ENCODE results near the gene VASH1.

The VASH1 gene

DNA sequence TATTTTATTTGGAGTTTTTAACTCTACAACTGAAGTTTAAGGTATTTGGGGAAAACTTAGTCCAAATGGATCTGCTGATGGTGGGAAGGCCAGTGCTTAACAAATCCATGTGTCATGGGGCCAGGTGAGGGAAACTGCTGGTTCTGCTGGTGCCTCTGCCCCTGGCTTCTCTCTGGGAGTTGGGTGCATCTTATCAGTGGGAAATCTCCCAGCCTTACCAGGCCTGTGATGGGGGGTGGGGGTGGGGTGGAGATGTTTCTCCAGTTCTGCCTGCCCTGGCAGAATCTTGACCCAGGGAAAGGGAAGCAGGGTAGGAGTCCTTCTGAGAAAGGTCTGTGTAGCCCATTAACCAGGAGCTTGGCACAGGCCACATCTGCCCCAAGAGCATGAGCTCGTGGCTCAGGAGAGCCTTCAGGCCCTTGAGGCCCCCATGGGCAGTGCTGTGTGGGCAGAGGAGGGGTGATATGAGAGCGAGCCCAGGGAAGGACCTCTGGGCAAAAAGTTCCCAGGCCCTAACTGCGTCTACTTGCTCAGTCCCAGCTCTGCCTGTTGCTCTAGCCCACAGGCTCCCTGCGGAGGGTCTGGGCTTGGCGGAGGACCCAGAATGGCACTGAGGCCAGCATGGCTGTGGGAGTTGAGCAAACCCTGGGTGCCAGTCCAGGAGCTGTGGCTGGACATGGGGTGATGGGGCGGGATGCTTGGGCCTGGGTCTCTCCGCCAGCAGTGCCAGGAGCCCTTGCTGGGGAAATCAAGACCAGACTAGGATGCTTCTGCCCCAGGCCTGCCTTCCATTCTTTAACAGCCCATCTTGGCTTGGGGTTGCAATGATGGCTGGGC is 18.2 kb downstream of the VASH1 start:
- Histone ChIP-seq H2BK12ac (ENCODE audit: low read length) (no peak overlapping the region), H3K79me1 (ENCODE audit: low read depth, low read length) (no peaks in the 10 kb centered on the region), H3K4me3 (ENCODE audit: low read length in 2 of 2) (peak overlapping the region in 1 of 2 donors; percentile 9), H3K9me3 (replicated peaks in 1 of 2; ENCODE audit: control insufficient read depth in 2 of 2, insufficient read depth in 1 of 2, low read depth in 1 of 2, low read length in 2 of 2) (no peaks in the 10 kb centered on the region), H2BK5ac (ENCODE audit: low read length) (no peak overlapping the region), H4K8ac (ENCODE audit: low read depth, low read length) (no peak overlapping the region), H3K14ac (ENCODE audit: low read length) (no peak overlapping the region), H3K36me3 (replicated peaks in 1 of 2; ENCODE audit: control insufficient read depth in 2 of 2, insufficient read depth in 2 of 2, low read length in 2 of 2) (peaks cover 21 to 90% of the 10 kb centered on the region in 2 donors), H3K27ac (replicated peaks; ENCODE audit: low read length) (no peak overlapping the region), H2AK5ac (ENCODE audit: low read depth, low read length) (peak overlapping the region; percentile 28), H2BK15ac (ENCODE audit: low read length) (no peak overlapping the region), H3K9ac (ENCODE audit: low read depth, low read length, poor library complexity) (no peak overlapping the region), H3K27me3 (ENCODE audit: control insufficient read depth in 3 of 3, insufficient read depth in 3 of 3, low read depth in 1 of 3, low read length in 3 of 3) (no peaks in the 10 kb centered on the region), H2BK120ac (ENCODE audit: low read depth, low read length) (no peak overlapping the region), H3K23ac (ENCODE audit: low read depth, low read length, poor library complexity) (no peak overlapping the region), H4K91ac (ENCODE audit: low read depth, low read length, poor library complexity) (no peak overlapping the region), H2AFZ (ENCODE audit: low read length) (no peak overlapping the region), H3K18ac (ENCODE audit: low read length) (no peak overlapping the region), H3K4me2 (ENCODE audit: insufficient read depth, low read length, poor library complexity, severe bottlenecking) (no peak overlapping the region), H3K4ac (ENCODE audit: low read length) (no peak overlapping the region), H3K4me1 (ENCODE audit: control insufficient read depth in 2 of 2, insufficient read depth in 1 of 2, low read depth in 1 of 2, low read length in 2 of 2) (peaks cover 0 to 4% of the 10 kb centered on the region in 2 donors)
- no peak for DNase-seq (ENCODE audit: low spot score)
- WGBS, 2 donors (ENCODE audit: extremely low coverage in 2 of 2, insufficient read length in 2 of 2, insufficient replicate concordance in 1 of 2): no CpG with 5 or more reads among the region's 7 CpGs

- Histone ChIP-seq H2BK15ac (ENCODE audit: low read length) (no peak overlapping the region), H4K8ac (ENCODE audit: low read depth, low read length) (no peak overlapping the region), H3K4me1 (ENCODE audit: control insufficient read depth in 2 of 2, insufficient read depth in 1 of 2, low read depth in 1 of 2, low read length in 2 of 2) (peaks cover 0 to 6% of the 10 kb centered on the region in 2 donors), H3K27me3 (ENCODE audit: control insufficient read depth in 3 of 3, insufficient read depth in 3 of 3, low read depth in 1 of 3, low read length in 3 of 3) (no peaks in the 10 kb centered on the region), H2AFZ (ENCODE audit: low read length) (no peak overlapping the region), H3K14ac (ENCODE audit: low read length) (no peak overlapping the region), H3K36me3 (replicated peaks in 1 of 2; ENCODE audit: control insufficient read depth in 2 of 2, insufficient read depth in 2 of 2, low read length in 2 of 2) (peaks cover 19 to 89% of the 10 kb centered on the region in 2 donors), H3K23ac (ENCODE audit: low read depth, low read length, poor library complexity) (no peak overlapping the region), H2BK5ac (ENCODE audit: low read length) (no peak overlapping the region), H3K4me3 (ENCODE audit: low read length in 2 of 2) (no peak overlapping the region), H3K4ac (ENCODE audit: low read length) (no peak overlapping the region), H2BK12ac (ENCODE audit: low read length) (no peak overlapping the region), H3K18ac (ENCODE audit: low read length) (no peak overlapping the region), H4K91ac (ENCODE audit: low read depth, low read length, poor library complexity) (no peak overlapping the region), H3K9ac (ENCODE audit: low read depth, low read length, poor library complexity) (peak overlapping the region; percentile 25), H3K4me2 (ENCODE audit: insufficient read depth, low read length, poor library complexity, severe bottlenecking) (no peak overlapping the region), H3K27ac (replicated peaks; ENCODE audit: low read length) (no peak overlapping the region), H2BK120ac (ENCODE audit: low read depth, low read length) (no peak overlapping the region), H3K79me1 (ENCODE audit: low read depth, low read length) (no peaks in the 10 kb centered on the region), H3K9me3 (replicated peaks in 1 of 2; ENCODE audit: control insufficient read depth in 2 of 2, insufficient read depth in 1 of 2, low read depth in 1 of 2, low read length in 2 of 2) (no peaks in the 10 kb centered on the region), H2AK5ac (ENCODE audit: low read depth, low read length) (peak overlapping the region; percentile 28)
- no peak for DNase-seq (ENCODE audit: low spot score)
- no CpG with 5 or more reads among the region's 2 CpGs for whole genome bisulfite sequencing, 2 donors (ENCODE audit: extremely low coverage in 2 of 2, insufficient read length in 2 of 2, insufficient replicate concordance in 1 of 2)
Observed at GRCh38 chr14:76780058-76780345, 18.7 kb downstream of the VASH1 start.

DNA sequence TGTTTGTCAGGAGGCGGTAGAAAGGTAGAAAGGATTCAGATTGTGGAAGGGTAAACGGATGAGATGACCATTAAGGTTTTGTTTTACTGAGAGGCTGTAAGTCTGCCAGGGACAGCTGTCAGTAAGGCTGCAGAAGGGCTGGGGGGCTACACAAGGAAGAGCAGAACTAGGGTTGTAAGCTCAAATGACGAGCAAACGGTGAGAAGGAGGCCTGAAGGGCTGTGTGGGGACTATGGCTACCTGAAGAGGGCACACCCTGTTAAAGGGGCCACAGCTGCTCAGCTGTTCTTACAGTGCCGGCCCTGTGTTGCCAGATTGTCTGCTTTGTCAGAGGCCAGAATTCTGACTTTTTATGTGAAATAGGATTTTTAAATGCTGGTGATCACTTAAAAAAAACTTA is 19.1 kb downstream of the VASH1 start:
- peaks cover 19 to 90% of the 10 kb centered on the region in 2 donors for H3K36me3 ChIP-seq (replicated peaks in 1 of 2; ENCODE audit: control insufficient read depth in 2 of 2, insufficient read depth in 2 of 2, low read length in 2 of 2)
- H3K4ac ChIP-seq (ENCODE audit: low read length): no peak overlapping the region
- no peak overlapping the region for H2BK5ac ChIP-seq (ENCODE audit: low read length)
- no peak for DNase-seq (ENCODE audit: low spot score)
- H3K14ac ChIP-seq (ENCODE audit: low read length): no peak overlapping the region
- H2BK12ac ChIP-seq (ENCODE audit: low read length): no peak overlapping the region
- no peak overlapping the region for H2BK120ac ChIP-seq (ENCODE audit: low read depth, low read length)
- no peaks in the 10 kb centered on the region for H3K9me3 ChIP-seq (replicated peaks in 1 of 2; ENCODE audit: control insufficient read depth in 2 of 2, insufficient read depth in 1 of 2, low read depth in 1 of 2, low read length in 2 of 2)
- H2AFZ ChIP-seq (ENCODE audit: low read length): no peak overlapping the region
- peak overlapping the region; percentile 28 for H2AK5ac ChIP-seq (ENCODE audit: low read depth, low read length)
- H4K91ac ChIP-seq (ENCODE audit: low read depth, low read length, poor library complexity): no peak overlapping the region
- no peak overlapping the region for H3K9ac ChIP-seq (ENCODE audit: low read depth, low read length, poor library complexity)
- no peaks in the 10 kb centered on the region for H3K79me1 ChIP-seq (ENCODE audit: low read depth, low read length)
- H3K27me3 ChIP-seq (ENCODE audit: control insufficient read depth in 3 of 3, insufficient read depth in 3 of 3, low read depth in 1 of 3, low read length in 3 of 3): no peaks in the 10 kb centered on the region
- H2BK15ac ChIP-seq (ENCODE audit: low read length): no peak overlapping the region
- H3K27ac ChIP-seq (replicated peaks; ENCODE audit: low read length): no peak overlapping the region
- peaks cover 0 to 6% of the 10 kb centered on the region in 2 donors for H3K4me1 ChIP-seq (ENCODE audit: control insufficient read depth in 2 of 2, insufficient read depth in 1 of 2, low read depth in 1 of 2, low read length in 2 of 2)
- no peak overlapping the region for H3K4me3 ChIP-seq (ENCODE audit: low read length in 2 of 2)
- WGBS, 2 donors (ENCODE audit: extremely low coverage in 2 of 2, insufficient read length in 2 of 2, insufficient replicate concordance in 1 of 2): no CpG with 5 or more reads among the region's 5 CpGs
- no peak overlapping the region for H3K23ac ChIP-seq (ENCODE audit: low read depth, low read length, poor library complexity)
- H3K18ac ChIP-seq (ENCODE audit: low read length): no peak overlapping the region
- no peak overlapping the region for H4K8ac ChIP-seq (ENCODE audit: low read depth, low read length)
- no peak overlapping the region for H3K4me2 ChIP-seq (ENCODE audit: insufficient read depth, low read length, poor library complexity, severe bottlenecking)

DNA sequence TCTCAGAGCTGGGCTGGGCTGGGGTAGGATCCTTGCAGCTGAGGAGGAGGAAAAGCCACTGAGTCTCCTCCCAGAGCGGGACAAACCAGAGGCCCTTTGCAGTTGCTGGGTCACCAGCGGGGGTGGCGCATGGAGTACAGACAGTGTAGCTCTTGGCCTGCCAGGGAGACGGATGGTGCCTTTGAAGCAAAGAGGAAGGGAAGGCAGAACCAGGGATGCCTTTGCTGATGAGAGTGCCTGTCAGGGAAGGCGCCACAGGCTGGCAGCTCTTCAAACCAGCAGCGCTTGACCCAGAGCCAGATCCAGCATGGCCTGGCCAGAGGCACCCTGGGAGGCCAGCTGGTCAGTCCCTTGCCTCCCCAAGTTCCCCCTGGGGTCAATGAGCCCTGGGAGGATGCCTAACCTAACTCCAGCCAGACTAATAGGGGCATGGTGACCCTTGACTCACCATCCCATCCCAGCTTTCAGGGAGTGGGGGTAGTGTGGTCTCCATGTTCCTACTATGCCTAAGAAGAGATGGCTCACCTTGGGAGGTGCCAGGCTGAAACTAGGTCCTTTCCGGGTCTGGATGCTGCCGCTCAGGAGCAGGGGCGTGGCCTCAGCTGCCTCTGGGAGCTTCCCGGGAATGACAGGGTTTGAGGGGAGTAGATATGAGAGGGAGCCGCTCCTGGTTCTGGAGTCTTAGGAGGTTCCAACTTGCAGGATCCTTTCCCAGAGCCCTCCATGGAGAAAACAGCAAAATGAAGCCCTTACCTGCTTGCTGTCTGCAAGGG is 19.8 kb downstream of the VASH1 start:
- no peak overlapping the region for H3K14ac ChIP-seq (ENCODE audit: low read length)
- H2BK12ac ChIP-seq (ENCODE audit: low read length): no peak overlapping the region
- H3K9me3 ChIP-seq (replicated peaks in 1 of 2; ENCODE audit: control insufficient read depth in 2 of 2, insufficient read depth in 1 of 2, low read depth in 1 of 2, low read length in 2 of 2): no peaks in the 10 kb centered on the region
- no peak overlapping the region for H3K4me3 ChIP-seq (ENCODE audit: low read length in 2 of 2)
- peaks cover 0 to 6% of the 10 kb centered on the region in 2 donors for H3K4me1 ChIP-seq (ENCODE audit: control insufficient read depth in 2 of 2, insufficient read depth in 1 of 2, low read depth in 1 of 2, low read length in 2 of 2)
- no peak overlapping the region for H3K4ac ChIP-seq (ENCODE audit: low read length)
- DNase-seq (ENCODE audit: low spot score): no peak
- peaks cover 19 to 89% of the 10 kb centered on the region in 2 donors for H3K36me3 ChIP-seq (replicated peaks in 1 of 2; ENCODE audit: control insufficient read depth in 2 of 2, insufficient read depth in 2 of 2, low read length in 2 of 2)
- no peak overlapping the region for H3K27ac ChIP-seq (replicated peaks; ENCODE audit: low read length)
- H3K27me3 ChIP-seq (ENCODE audit: control insufficient read depth in 3 of 3, insufficient read depth in 3 of 3, low read depth in 1 of 3, low read length in 3 of 3): no peaks in the 10 kb centered on the region
- H2BK15ac ChIP-seq (ENCODE audit: low read length): no peak overlapping the region
- H4K8ac ChIP-seq (ENCODE audit: low read depth, low read length): no peak overlapping the region
- no peak overlapping the region for H3K18ac ChIP-seq (ENCODE audit: low read length)
- no peak overlapping the region for H2AFZ ChIP-seq (ENCODE audit: low read length)
- H2BK120ac ChIP-seq (ENCODE audit: low read depth, low read length): no peak overlapping the region
- no peak overlapping the region for H2BK5ac ChIP-seq (ENCODE audit: low read length)
- H3K79me1 ChIP-seq (ENCODE audit: low read depth, low read length): no peaks in the 10 kb centered on the region
- no peak overlapping the region for H2AK5ac ChIP-seq (ENCODE audit: low read depth, low read length)
- H3K4me2 ChIP-seq (ENCODE audit: insufficient read depth, low read length, poor library complexity, severe bottlenecking): no peak overlapping the region
- no peak overlapping the region for H4K91ac ChIP-seq (ENCODE audit: low read depth, low read length, poor library complexity)
- H3K9ac ChIP-seq (ENCODE audit: low read depth, low read length, poor library complexity): no peak overlapping the region
- H3K23ac ChIP-seq (ENCODE audit: low read depth, low read length, poor library complexity): no peak overlapping the region
- no CpG with 5 or more reads among the region's 11 CpGs for WGBS, 2 donors (ENCODE audit: extremely low coverage in 2 of 2, insufficient read length in 2 of 2, insufficient replicate concordance in 1 of 2)
